ENCODE results near the gene TMEM59L.
"Not testable (repeated sequence)": the region's sequence is repeated elsewhere in the genome, so short reads cannot be mapped to it uniquely, and the experiment has no call there.

The TMEM59L gene

GRCh38 chr19:18612772-18613588 lies at the start of gene TMEM59L:
TSS of gene TMEM59L (plus strand) at chr19:18612870. CDS start at chr19:18612959, 89 bp downstream.
- DNase-seq: no peak

GRCh38 chr19:18566953-18567352 lies 45.7 kb upstream of the TMEM59L start:
- no peak for DNase-seq

GRCh38 chr19:18568367-18568766 lies 44.3 kb upstream of the TMEM59L start:
- no peak for DNase-seq

- peak; percentile 97 for DNase-seq
Measured at GRCh38 chr19:18571564-18572344, 40.9 kb upstream of the TMEM59L start, which contains the start of gene UBA52. TSS of gene UBA52 (plus strand) at chr19:18571857. CDS start at chr19:18573301, 1,444 bp downstream.

GRCh38 chr19:18574691-18575291 lies 37.9 kb upstream of the TMEM59L start:
- DNase-seq: no peak

- DNase-seq: no peak
Measured at GRCh38 chr19:18576383-18576782, 36.3 kb upstream of the TMEM59L start.

GRCh38 chr19:18577365-18577914 lies 35.2 kb upstream of the TMEM59L start:
- DNase-seq: no peak

- DNase-seq: no peak
Measured at GRCh38 chr19:18580311-18580710, 32.4 kb upstream of the TMEM59L start.

GRCh38 chr19:18586306-18586705 lies 26.4 kb upstream of the TMEM59L start:
- no peak for DNase-seq

GRCh38 chr19:18587561-18587960 lies 25.1 kb upstream of the TMEM59L start:
- no peak for DNase-seq

GRCh38 chr19:18587962-18588610 lies 24.6 kb upstream of the TMEM59L start:
- DNase-seq: no peak

- peak; percentile 32 for DNase-seq
Measured at GRCh38 chr19:18588611-18589379, 23.9 kb upstream of the TMEM59L start, which contains the start of gene REX1BD. TSS of gene REX1BD (plus strand) at chr19:18588798. CDS start at chr19:18588802, 4 bp downstream.

- peak; percentile 14 for DNase-seq
Measured at GRCh38 chr19:18589380-18590272, 23.0 kb upstream of the TMEM59L start.

- no peak for DNase-seq
Measured at GRCh38 chr19:18590273-18591272, 22.1 kb upstream of the TMEM59L start.

GRCh38 chr19:18591735-18592385 lies 20.8 kb upstream of the TMEM59L start:
- no peak for DNase-seq

- not testable (repeated sequence) for DNase-seq
Measured at GRCh38 chr19:18592732-18593131, 19.9 kb upstream of the TMEM59L start.

- no peak for DNase-seq
Measured at GRCh38 chr19:18593367-18594095, 19.1 kb upstream of the TMEM59L start.

Measured in amniotic stem cell (primary cell).